GM21381 (cell line): ENCODE results near the gene SLC12A7.
"Not testable (repeated sequence)": the region's sequence is repeated elsewhere in the genome, so short reads cannot be mapped to it uniquely, and the experiment has no call there.

ENCODE experiments used
- ATAC-seq: cut with Tn5 transposase; IDR thresholded peaks from one replicate; pipeline ENCODE4 v1.9.1; 2021; ENCODE audit warnings: mild to moderate bottlenecking, moderate library complexity; ENCODE audit not compliant: unreplicated experiment

The SLC12A7 gene

GRCh38 chr5:1065891-1066650, 45.8 kb downstream of the SLC12A7 start:
- no peak for ATAC-seq

GRCh38 chr5:1065143-1065750, 46.6 kb downstream of the SLC12A7 start:
- no peak for ATAC-seq

- ATAC-seq, result no peak
Measured at GRCh38 chr5:1064383-1065142, 47.3 kb downstream of the SLC12A7 start.

GRCh38 chr5:1063661-1064382, 48.0 kb downstream of the SLC12A7 start:
- no peak for ATAC-seq

- ATAC-seq, result no peak
Measured at GRCh38 chr5:1062761-1063568, 48.9 kb downstream of the SLC12A7 start.

- ATAC-seq, result no peak
Measured at GRCh38 chr5:1061916-1062315, 49.9 kb downstream of the SLC12A7 start.

- not testable (repeated sequence) for ATAC-seq
Measured at GRCh38 chr5:1061292-1061691, 50.6 kb downstream of the SLC12A7 start.

GRCh38 chr5:1060535-1060981, 51.3 kb downstream of the SLC12A7 start:
- no peak for ATAC-seq

- no peak for ATAC-seq
Measured at GRCh38 chr5:1059884-1060263, 52.0 kb downstream of the SLC12A7 start.

GRCh38 chr5:1058988-1059883, 52.6 kb downstream of the SLC12A7 start:
- no peak for ATAC-seq

GRCh38 chr5:1058083-1058945, 53.5 kb downstream of the SLC12A7 start:
- no peak for ATAC-seq

GRCh38 chr5:1057485-1058082, 54.3 kb downstream of the SLC12A7 start:
- no peak for ATAC-seq

- no peak for ATAC-seq
Measured at GRCh38 chr5:1056611-1057484, 55.0 kb downstream of the SLC12A7 start.

GRCh38 chr5:1055896-1056610, 55.8 kb downstream of the SLC12A7 start:
- ATAC-seq, result no peak

GRCh38 chr5:1054799-1055775, 56.8 kb downstream of the SLC12A7 start:
- ATAC-seq, result no peak
